HG03442 (cell line): ENCODE results near the gene PLEKHF1.
"Not testable (repeated sequence)": the region's sequence is repeated elsewhere in the genome, so short reads cannot be mapped to it uniquely, and the experiment has no call there.

Source experiments
- ATAC-seq: cut with Tn5 transposase; IDR thresholded peaks from one replicate; pipeline ENCODE4 v1.9.1; 2021; ENCODE audit warnings: mild to moderate bottlenecking, moderate library complexity; ENCODE audit not compliant: unreplicated experiment

PLEKHF1 gene

GRCh38 chr19:29663861-29664752, 1.2 kb upstream of the PLEKHF1 start:
- no peak for ATAC-seq

- ATAC-seq = no peak
These were observed 477 bp upstream of the PLEKHF1 start for GRCh38 chr19:29664753-29665214.

DNA sequence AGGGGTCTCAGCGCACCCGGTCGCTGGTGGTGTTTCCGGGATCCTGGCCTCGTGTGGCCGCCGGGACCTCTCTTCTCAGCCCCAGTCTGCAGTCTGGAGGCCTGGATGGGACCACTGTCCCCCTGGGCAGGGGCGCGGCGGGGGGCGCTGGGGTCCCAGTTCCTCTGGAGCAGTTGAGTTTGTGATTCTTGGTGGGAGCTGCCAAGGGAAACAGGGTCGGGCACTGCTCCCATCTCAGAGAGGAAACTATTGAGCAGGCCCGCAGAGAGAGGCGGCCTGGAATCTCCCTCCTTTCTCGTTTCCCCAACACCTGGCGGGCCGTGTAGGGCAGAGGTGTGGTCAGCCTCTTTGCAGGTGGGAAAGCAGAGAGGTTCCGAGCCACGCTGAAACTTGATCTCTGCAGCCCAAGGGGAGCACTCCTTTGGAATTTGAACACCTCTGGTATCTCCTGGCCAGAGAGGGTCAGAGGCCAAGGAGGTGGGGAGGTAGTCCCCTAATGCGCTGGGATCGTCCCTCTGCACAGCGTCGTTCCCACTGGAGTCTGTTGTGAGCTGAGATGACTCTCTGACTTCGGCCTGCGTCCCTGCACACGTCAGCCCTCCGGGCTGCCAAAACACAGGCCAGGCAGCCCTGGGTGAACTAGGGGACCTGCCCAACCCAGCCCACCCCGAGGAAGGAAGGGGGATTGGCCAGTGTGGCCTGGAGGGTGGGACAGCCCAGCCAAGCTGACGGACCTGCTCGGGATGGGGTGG, 741 bp downstream of the PLEKHF1 start:
- ATAC-seq = no peak

- no peak for ATAC-seq
These were observed 1.5 kb downstream of the PLEKHF1 start for GRCh38 chr19:29666578-29667386.

GRCh38 chr19:29667387-29667783, 2.1 kb downstream of the PLEKHF1 start:
- ATAC-seq = no peak

- no peak for ATAC-seq
These were observed 2.7 kb downstream of the PLEKHF1 start for GRCh38 chr19:29667901-29668341.

- no peak for ATAC-seq
These were observed 3.7 kb downstream of the PLEKHF1 start for GRCh38 chr19:29668746-29669609.

- no peak for ATAC-seq
These were observed 5.0 kb downstream of the PLEKHF1 start for GRCh38 chr19:29670255-29670654.

DNA sequence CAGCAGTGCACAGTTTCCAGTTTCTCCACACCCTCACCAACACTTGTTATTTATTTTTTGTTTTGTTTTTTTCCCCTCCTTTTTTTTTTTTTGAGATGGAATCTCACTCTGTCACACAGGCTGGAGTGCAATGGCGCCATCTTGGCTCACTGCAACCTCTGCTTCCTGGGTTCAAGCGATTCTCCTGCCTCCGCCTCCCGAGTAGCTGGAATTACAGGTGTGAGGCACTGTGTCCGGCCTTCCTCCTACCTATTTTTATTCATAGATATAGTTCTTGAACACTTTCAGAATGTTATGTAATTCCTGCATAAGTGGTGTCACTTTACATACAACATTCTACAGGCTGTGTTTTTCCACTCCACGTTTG, 5.7 kb downstream of the PLEKHF1 start:
- not testable (repeated sequence) for ATAC-seq

DNA sequence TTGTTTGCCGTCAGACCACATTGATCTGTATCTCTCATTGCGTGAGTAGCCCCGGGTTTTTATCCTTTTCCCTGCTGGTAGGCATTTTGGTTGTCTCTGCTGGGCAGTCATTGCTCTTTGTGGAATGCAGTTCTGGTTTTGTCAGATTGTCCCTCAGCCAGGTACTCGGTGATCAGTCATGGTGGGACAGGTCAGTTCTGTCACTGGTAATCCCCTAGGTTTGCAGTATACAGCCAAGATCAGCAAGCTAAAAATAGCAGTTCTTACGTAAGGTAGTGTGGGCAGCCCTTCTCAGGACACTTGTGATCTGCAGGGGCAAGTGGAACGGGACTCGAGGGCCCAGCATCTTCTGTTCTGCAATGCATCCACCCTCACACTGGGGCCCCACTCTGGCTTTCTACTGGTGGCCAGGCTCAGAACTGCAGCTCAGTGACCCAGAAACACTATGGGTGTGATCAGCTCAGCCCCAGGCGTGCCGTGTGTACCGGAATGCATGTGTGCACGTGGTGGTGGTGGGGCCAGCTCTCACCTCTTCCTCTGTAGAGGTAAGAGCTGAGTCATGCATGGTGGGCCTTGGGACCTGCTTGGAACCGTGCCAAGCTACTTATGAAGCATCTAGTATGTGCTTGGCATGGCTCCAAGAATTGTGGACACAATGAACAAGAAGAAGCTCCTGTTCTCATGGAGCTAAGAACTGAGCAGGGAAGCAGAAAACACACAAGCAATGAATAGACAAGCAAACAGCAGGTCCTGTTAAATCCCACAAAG, 6.3 kb downstream of the PLEKHF1 start:
- peak; percentile 71 for ATAC-seq

- ATAC-seq = no peak
These were observed 7.2 kb downstream of the PLEKHF1 start for GRCh38 chr19:29672319-29672932.

- ATAC-seq = peak; percentile 33
These were observed 7.7 kb downstream of the PLEKHF1 start for GRCh38 chr19:29672933-29673336.

GRCh38 chr19:29673451-29674371, 8.4 kb downstream of the PLEKHF1 start:
- ATAC-seq = no peak

GRCh38 chr19:29674374-29675119, 9.3 kb downstream of the PLEKHF1 start:
- ATAC-seq = no peak

- no peak for ATAC-seq
These were observed 9.9 kb downstream of the PLEKHF1 start for GRCh38 chr19:29675120-29675649.

- no peak for ATAC-seq
These were observed 10.5 kb downstream of the PLEKHF1 start for GRCh38 chr19:29675650-29676186.

- no peak for ATAC-seq
These were observed 11.3 kb downstream of the PLEKHF1 start for GRCh38 chr19:29676586-29676985.
